GM20431 (cell line): ENCODE results near the gene PRODH.
"Not testable (repeated sequence)": the region's sequence is repeated elsewhere in the genome, so short reads cannot be mapped to it uniquely, and the experiment has no call there.

Experiments
- in situ Hi-C: fragments of 300-500 bp; cut with MseI, MboI; formaldehyde crosslinking; loops from one replicate; pipeline ENCODE4 v1.15.0; 2020; ENCODE audit warnings: low sequenced_read_pairs; ENCODE audit not compliant: unreplicated experiment

Gene PRODH

DNA sequence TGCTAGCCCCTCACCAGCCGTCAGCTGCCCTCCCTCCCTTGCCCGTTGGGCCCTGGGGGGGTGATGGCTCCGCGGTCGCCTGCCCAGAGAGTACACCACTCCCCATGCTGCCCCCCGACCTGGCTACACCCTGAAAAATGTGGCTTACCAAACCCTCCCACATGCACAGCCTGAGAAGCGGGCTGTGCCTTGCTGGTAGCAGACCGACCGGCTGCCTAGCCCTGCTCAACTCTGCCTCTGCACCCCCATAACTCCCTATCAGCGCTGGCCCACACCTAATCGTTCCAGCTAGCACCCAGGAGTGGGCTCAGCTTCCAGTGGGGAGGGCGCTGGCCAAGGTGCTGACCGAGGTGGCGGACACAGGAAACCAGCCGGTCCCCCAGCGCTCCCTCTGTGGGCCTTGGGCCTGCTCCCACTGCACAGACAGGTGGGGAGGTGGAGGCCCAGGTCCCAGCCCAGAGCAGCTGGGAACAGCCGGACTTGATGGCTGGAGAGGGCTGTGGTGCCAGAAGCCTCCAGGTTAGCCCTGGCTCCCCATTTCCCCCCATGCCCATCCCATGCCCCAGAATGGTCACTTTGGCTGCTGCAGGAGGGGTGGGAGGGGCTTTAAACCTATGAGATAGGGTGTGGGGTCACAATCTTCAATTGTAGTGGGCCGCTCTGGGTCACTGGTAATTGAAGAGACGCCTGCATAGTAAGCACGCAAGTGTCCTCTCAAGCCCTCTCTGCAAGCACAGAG is 32.1 kb upstream of the PRODH start:
- in situ Hi-C loops: no loop called here

- in situ Hi-C loops: not testable (repeated sequence)
Measured at GRCh38 chr22:18967391-18968010, 31.4 kb upstream of the PRODH start.

- in situ Hi-C loops: no loop called here
Measured at GRCh38 chr22:18966748-18967147, 30.7 kb upstream of the PRODH start.

- in situ Hi-C loops: no loop called here
Measured at GRCh38 chr22:18965526-18966421, 29.7 kb upstream of the PRODH start.

- in situ Hi-C loops: not testable (repeated sequence)
Measured at GRCh38 chr22:18964501-18965265, 28.6 kb upstream of the PRODH start.

DNA sequence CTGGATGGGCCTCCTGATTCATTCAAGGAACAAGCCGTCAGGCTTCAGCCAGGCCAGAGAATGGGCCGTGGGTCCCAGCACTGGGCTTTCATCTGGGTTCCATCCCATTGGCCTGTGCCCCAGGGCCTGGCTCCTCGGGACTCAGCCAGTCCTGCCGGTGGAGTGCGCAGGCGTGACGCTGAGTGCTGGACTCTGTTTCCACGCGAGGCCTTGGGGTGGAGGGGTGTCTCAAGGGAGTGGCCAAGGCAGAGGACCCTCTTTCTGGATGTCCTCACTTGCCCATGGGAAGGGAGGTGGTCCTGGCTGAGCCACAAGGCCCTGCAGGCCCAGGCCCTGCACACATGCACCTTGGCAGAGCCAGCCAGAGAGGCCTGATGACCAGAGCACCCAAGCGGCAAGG is 28.0 kb upstream of the PRODH start:
- in situ Hi-C loops: not testable (repeated sequence)

GRCh38 chr22:18962308-18962635 is 26.2 kb upstream of the PRODH start:
- in situ Hi-C loops: no loop called here

GRCh38 chr22:18961632-18962307 is 25.7 kb upstream of the PRODH start:
- in situ Hi-C loops: not testable (repeated sequence)

- in situ Hi-C loops: not testable (repeated sequence)
Measured at GRCh38 chr22:18961201-18961600, 25.1 kb upstream of the PRODH start.

DNA sequence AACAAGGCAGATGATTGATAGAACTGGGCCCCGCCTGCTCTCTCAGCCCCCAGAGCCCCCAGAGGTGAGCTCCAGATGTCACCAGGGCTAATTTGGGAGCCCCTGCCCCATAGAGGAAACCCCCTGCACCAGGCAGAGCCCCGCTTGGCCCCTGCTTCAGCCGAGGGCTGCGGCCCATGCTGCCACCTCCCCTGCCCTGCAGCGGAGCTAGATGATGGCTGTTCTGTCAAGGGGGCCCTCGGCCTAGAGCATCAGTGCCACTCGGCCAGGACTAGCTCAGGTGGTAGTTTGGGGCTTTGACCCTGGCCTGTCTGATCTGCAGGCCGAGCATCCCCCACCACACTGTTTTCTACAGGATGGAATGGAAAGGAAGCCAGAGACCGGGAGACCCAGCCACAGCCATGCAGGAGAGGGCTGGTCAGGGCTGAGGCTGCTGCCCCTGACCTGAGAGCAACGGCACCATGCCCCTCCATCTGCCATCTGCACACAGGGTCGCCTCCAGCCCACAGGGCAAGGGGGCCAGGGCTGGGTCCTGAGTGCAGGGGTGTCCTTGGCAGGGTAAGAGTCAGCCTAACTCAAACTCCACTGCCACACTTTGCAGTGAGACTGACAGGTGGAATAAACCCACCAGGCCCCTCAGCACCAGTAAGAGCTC is 24.2 kb upstream of the PRODH start:
- in situ Hi-C loops: not testable (repeated sequence)

- in situ Hi-C loops: not testable (repeated sequence)
Measured at GRCh38 chr22:18959741-18960140, 23.6 kb upstream of the PRODH start.

DNA sequence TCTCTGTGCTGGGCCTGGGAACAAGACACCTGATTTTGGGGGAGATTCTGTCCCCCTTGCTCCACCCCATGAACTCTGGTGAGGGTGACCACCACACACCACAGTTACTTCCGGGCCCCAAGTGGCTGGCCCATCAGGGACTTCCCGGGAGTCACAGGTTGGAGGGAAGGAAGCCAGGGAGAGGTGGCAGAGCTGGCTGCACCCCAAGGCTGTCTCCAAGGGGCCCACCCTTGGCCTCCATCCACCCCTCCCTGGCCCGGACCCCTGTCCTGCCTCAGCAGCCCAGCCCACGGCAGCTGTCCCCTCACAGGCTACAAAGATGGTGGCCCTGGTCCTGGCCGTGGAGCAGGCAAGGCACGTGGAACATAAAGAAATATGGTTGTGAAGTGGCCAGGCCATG is 23.2 kb upstream of the PRODH start:
- in situ Hi-C loops: not testable (repeated sequence)

DNA sequence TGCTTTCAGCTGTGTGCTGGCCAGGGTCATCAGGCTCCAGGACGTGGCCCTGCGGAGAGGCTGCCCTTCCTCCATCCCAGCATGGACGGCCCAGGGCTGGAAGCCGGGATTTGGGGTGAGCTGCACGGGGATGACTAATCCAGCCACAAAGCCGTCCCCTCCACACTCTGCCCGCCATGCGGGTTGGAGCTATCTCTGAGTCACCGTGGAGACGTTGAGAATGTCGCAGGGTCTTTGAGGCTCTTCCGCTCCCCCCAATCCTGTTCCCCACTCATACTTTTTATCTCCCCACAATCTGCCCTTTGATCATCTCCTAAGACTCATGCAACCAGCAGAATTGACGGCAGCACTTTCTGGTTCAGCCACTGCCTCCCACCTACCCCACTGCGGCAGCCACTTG is 22.6 kb upstream of the PRODH start:
- in situ Hi-C loops: not testable (repeated sequence)

- in situ Hi-C loops: not testable (repeated sequence)
Measured at GRCh38 chr22:18958321-18958705, 22.2 kb upstream of the PRODH start.

- in situ Hi-C loops: not testable (repeated sequence)
Measured at GRCh38 chr22:18957621-18958320, 21.7 kb upstream of the PRODH start.

GRCh38 chr22:18956956-18957355 is 20.9 kb upstream of the PRODH start:
- in situ Hi-C loops: not testable (repeated sequence)

- in situ Hi-C loops: not testable (repeated sequence)
Measured at GRCh38 chr22:18956121-18956895, 20.2 kb upstream of the PRODH start.

GRCh38 chr22:18955696-18956095 is 19.6 kb upstream of the PRODH start:
- in situ Hi-C loops: no loop called here
